ENCODE measurements around the gene GRM4. TPM values are rescaled to one million over a fixed set of nuclear protein-coding genes. Genes with fewer than 3 reads are reported as not detected.

GRM4 gene
- polyA plus RNA-seq, 1 of the 3 experiments (the other 2 are of a cell fraction) = not detected

DNA sequence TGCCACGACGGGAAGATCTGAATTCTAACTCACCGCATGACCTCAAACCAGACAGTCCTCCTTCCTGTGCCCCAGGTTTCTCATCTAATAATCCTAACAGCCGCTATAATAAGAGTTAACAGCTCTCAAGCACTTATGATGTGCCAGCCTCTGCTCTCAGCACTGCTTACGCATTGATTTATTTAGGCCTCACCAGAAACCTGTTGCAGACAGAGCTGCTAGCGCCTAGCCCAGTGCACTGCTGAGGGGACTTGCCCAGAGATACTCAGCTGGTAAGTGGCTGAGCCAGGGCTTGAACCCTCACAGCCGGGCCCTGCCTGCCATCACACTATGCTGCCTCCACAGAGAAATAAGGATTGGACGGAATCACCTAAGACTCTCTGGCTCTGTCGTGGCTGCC, 37.7 kb downstream of the GRM4 start:
- ChIA-PET POLR2A (no interaction called here), CTCF (interaction anchor here (2.0 kb wide), 1 partner anchor 53 kb away, joined by 6 read pairs; no protein-coding TSS in a partner anchor)
- H3K4me2 ChIP-seq = no peak overlapping the region
- 77% methylated on average over 8 of the region's 9 CpGs for WGBS (ENCODE audit: low lambda C conversion rate)
- no peak overlapping the region for H3K9ac ChIP-seq
- no peak overlapping the region for H3K4me3 ChIP-seq (ENCODE audit: low read depth in 2 of 2, low read length in 1 of 2)
- no peaks in the 10 kb centered on the region for H3K79me2 ChIP-seq (ENCODE audit: insufficient read depth)
- H3K9me2 ChIP-seq = no peaks in the 10 kb centered on the region
- DNase-seq = no peak
- TF ChIP-seq REST (IDR thresholded peaks at IDR 0.05; ENCODE audit: low read depth, low read length) = no peak
- TF ChIP-seq SIN3A (IDR thresholded peaks at IDR 0.05; ENCODE audit: borderline replicate concordance, low read depth, low read length) = no peak
- no peak for TF ChIP-seq MAX (IDR thresholded peaks at IDR 0.05; ENCODE audit: low read depth)
- no peak for TF ChIP-seq YY1 (IDR thresholded peaks at IDR 0.05; ENCODE audit: low read depth)
- TF ChIP-seq EZH2phosphoT487 (IDR thresholded peaks at IDR 0.05; ENCODE audit: borderline replicate concordance, low read depth) = no peak
- no peak for TF ChIP-seq POLR2AphosphoS5 (IDR thresholded peaks at IDR 0.05; ENCODE audit: low read depth, low read length)
- TF ChIP-seq IRF3 (IDR thresholded peaks at IDR 0.05; ENCODE audit: low read depth, low read length) = no peak
- TF ChIP-seq SMC3 (IDR thresholded peaks at IDR 0.05; ENCODE audit: low read depth, low read length) = no peak
- TF ChIP-seq ELF1 (IDR thresholded peaks at IDR 0.05) = no peak
- no peak overlapping the region for H3K27ac ChIP-seq (ENCODE audit: low read depth in 2 of 2, low read length in 1 of 2)
- no peaks in the 10 kb centered on the region for H3K9me3 ChIP-seq
- peaks cover 19% of the 10 kb centered on the region for H3K27me3 ChIP-seq (ENCODE audit: insufficient read depth)
- H2AFZ ChIP-seq (ENCODE audit: low read depth) = no peak overlapping the region
- H3F3A ChIP-seq (replicated peaks; ENCODE audit: insufficient read depth) = no peaks in the 10 kb centered on the region
- no peaks in the 10 kb centered on the region for H3K36me3 ChIP-seq (replicated peaks in 1 of 2; ENCODE audit: control insufficient read depth in 1 of 2, insufficient read depth in 2 of 2, low read length in 1 of 2)
- H3K4me1 ChIP-seq (ENCODE audit: control insufficient read depth in 1 of 2, insufficient read depth in 2 of 2, low read depth in 1 of 2, low read length in 1 of 2) = peaks cover 0 to 4% of the 10 kb centered on the region in 2 experiments; a peak in 1 of 4 replicates
- H4K20me1 ChIP-seq (ENCODE audit: insufficient read depth) = no peaks in the 10 kb centered on the region

DNA sequence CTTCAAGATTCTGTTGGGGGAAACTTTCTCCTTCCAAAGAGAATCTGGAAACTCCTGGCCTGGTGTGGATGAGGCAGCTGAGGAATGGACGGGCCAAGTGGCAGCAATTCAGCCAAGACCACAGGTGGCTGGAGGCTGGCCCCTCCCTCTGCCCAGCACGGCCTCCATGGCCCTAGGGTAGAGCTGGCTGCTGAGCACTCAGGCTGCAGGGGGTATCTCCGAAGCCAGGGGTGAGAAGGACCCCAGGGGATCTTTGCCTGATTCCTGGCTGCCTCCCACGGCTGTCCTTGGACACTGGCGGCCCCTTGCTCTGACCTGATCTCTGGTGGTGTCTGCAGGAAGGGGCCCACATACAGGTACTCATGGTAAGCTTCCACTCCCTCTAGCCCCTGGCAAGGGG, 39.0 kb downstream of the GRM4 start:
- Histone ChIP-seq H3K27ac (ENCODE audit: low read depth in 2 of 2, low read length in 1 of 2) (no peak overlapping the region), H3K9me2 (no peaks in the 10 kb centered on the region), H3K27me3 (ENCODE audit: insufficient read depth) (peaks cover 22% of the 10 kb centered on the region), H3K4me3 (ENCODE audit: low read depth in 2 of 2, low read length in 1 of 2) (no peak overlapping the region), H3K9ac (no peak overlapping the region), H3K9me3 (no peaks in the 10 kb centered on the region), H3K4me1 (ENCODE audit: control insufficient read depth in 1 of 2, insufficient read depth in 2 of 2, low read depth in 1 of 2, low read length in 1 of 2) (peaks cover 0 to 8% of the 10 kb centered on the region in 2 experiments; a peak in 1 of 4 replicates), H2AFZ (ENCODE audit: low read depth) (no peak overlapping the region), H3K36me3 (replicated peaks in 1 of 2; ENCODE audit: control insufficient read depth in 1 of 2, insufficient read depth in 2 of 2, low read length in 1 of 2) (no peaks in the 10 kb centered on the region), H3K79me2 (ENCODE audit: insufficient read depth) (no peaks in the 10 kb centered on the region), H3K4me2 (no peak overlapping the region), H4K20me1 (ENCODE audit: insufficient read depth) (no peaks in the 10 kb centered on the region), H3F3A (replicated peaks; ENCODE audit: insufficient read depth) (no peaks in the 10 kb centered on the region)
- TF ChIP-seq FOXM1 (IDR thresholded peaks at IDR 0.05; ENCODE audit: low read depth) (no peak), RCOR1 (IDR thresholded peaks at IDR 0.05; ENCODE audit: low read length) (no peak), EZH2phosphoT487 (IDR thresholded peaks at IDR 0.05; ENCODE audit: borderline replicate concordance, low read depth) (no peak), FOSL2 (IDR thresholded peaks at IDR 0.05; ENCODE audit: borderline replicate concordance, low read depth) (no peak), RFX5 (IDR thresholded peaks at IDR 0.05; ENCODE audit: low read length) (no peak), EP300 (IDR thresholded peaks at IDR 0.05; ENCODE audit: borderline replicate concordance in 1 of 2, low read depth in 1 of 2, low read length in 1 of 2) (no peak), SIN3A (IDR thresholded peaks at IDR 0.05; ENCODE audit: borderline replicate concordance, low read depth, low read length) (no peak), RXRA (IDR thresholded peaks at IDR 0.05; ENCODE audit: borderline replicate concordance, low read depth) (no peak), NFIC (IDR thresholded peaks at IDR 0.05; ENCODE audit: borderline replicate concordance) (no peak)
- TF ChIP-seq, protein P1, sequence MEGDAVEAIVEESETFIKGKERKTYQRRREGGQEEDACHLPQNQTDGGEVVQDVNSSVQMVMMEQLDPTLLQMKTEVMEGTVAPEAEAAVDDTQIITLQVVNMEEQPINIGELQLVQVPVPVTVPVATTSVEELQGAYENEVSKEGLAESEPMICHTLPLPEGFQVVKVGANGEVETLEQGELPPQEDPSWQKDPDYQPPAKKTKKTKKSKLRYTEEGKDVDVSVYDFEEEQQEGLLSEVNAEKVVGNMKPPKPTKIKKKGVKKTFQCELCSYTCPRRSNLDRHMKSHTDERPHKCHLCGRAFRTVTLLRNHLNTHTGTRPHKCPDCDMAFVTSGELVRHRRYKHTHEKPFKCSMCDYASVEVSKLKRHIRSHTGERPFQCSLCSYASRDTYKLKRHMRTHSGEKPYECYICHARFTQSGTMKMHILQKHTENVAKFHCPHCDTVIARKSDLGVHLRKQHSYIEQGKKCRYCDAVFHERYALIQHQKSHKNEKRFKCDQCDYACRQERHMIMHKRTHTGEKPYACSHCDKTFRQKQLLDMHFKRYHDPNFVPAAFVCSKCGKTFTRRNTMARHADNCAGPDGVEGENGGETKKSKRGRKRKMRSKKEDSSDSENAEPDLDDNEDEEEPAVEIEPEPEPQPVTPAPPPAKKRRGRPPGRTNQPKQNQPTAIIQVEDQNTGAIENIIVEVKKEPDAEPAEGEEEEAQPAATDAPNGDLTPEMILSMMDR (IDR thresholded peaks at IDR 0.05) = no peak
- DNase-seq = no peak
- 33% methylated on average over 1 of the region's 5 CpGs for WGBS (ENCODE audit: low lambda C conversion rate)
- CTCF ChIA-PET = interaction anchor here (0.8 to 2.0 kb wide), 3 partner anchors 36 to 52 kb away, joined by 3 to 6 read pairs (median 3); no protein-coding TSS in a partner anchor
- POLR2A ChIA-PET = no interaction called here

Measured in SK-N-SH (cell line).